ENCODE data around the gene NOXO1.
"Not testable (repeated sequence)": the region's sequence is repeated elsewhere in the genome, so short reads cannot be mapped to it uniquely, and the experiment has no call there.

Gene NOXO1

GRCh38 chr16:1977875-1978268 is 3.4 kb downstream of the NOXO1 start:
- DNase-seq: no peak

GRCh38 chr16:1976951-1977874 is 4.1 kb downstream of the NOXO1 start:
- no peak for DNase-seq

- no peak for DNase-seq
Observed at GRCh38 chr16:1976216-1976520, 5.1 kb downstream of the NOXO1 start.

GRCh38 chr16:1975432-1976215 is 5.6 kb downstream of the NOXO1 start:
- no peak for DNase-seq

- DNase-seq: no peak
Observed at GRCh38 chr16:1974157-1975070, 6.9 kb downstream of the NOXO1 start.

- no peak for DNase-seq
Observed at GRCh38 chr16:1973461-1974156, 7.7 kb downstream of the NOXO1 start.

- peak in 1 of 3 experiments; percentile 28 for DNase-seq
Observed at GRCh38 chr16:1972490-1972877, 8.8 kb downstream of the NOXO1 start.

GRCh38 chr16:1971796-1972489 is 9.3 kb downstream of the NOXO1 start, which contains the start of gene TBL3:
TSS of gene TBL3 (plus strand) at chr16:1972053. CDS start at chr16:1972165, 112 bp downstream.
- peak; percentile 94 to 99 (median 96) for DNase-seq

GRCh38 chr16:1968146-1968953 is 12.9 kb downstream of the NOXO1 start:
- no peak for DNase-seq

GRCh38 chr16:1966460-1966859 is 14.8 kb downstream of the NOXO1 start, which contains the start of gene RNF151:
TSS of gene RNF151 (plus strand) at chr16:1966856. CDS start at chr16:1966882, 26 bp downstream.
- no peak for DNase-seq

GRCh38 chr16:1965396-1966001 is 15.8 kb downstream of the NOXO1 start:
- peak in 1 of 3 experiments; percentile 45 for DNase-seq

- DNase-seq: peak; percentile 97 to 100 (median 99)
Observed at GRCh38 chr16:1964506-1965395, 16.5 kb downstream of the NOXO1 start, which contains the start of gene RPS2. TSS of gene RPS2 (minus strand) at chr16:1964826. CDS start at chr16:1964625, 201 bp downstream.

GRCh38 chr16:1963806-1964505 is 17.3 kb downstream of the NOXO1 start:
- DNase-seq: peak in 2 of 3 experiments; percentile 55 to 76

- not testable (repeated sequence) for DNase-seq
Observed at GRCh38 chr16:1962161-1963153, 18.8 kb downstream of the NOXO1 start.

- peak in 1 of 3 experiments; percentile 17 for DNase-seq
Observed at GRCh38 chr16:1961651-1962067, 19.6 kb downstream of the NOXO1 start.
